Esophagus muscularis mucosa (tissue), 4 donors: Measurements from ENCODE around the gene SMAP1. TPM values are rescaled to one million over a fixed set of nuclear protein-coding genes. Genes with fewer than 3 reads are reported as not detected.

Source experiments
- DNase-seq: peaks from one replicate; pipeline ENCODE4 v3.0.0-alpha.2; 2017; ENCODE audit errors: extremely low spot score
- H3K27ac ChIP-seq, 4 donors: fragments of 200-600 bp; sonication (generic); replicated peaks in 1 of 4; 1 replicate in 3 of 4; 2 replicates in 1 of 4; pipeline ENCODE4 v1.5.1; 2016 to 2019; ENCODE audit warnings: mild to moderate bottlenecking in 1 of 4
- H3K27me3 ChIP-seq, 4 donors: fragments of 200-600 bp; sonication (generic); one replicate each; pipeline versions ENCODE4 v1.5.1 to v1.6.0; 2016 to 2019
- H3K36me3 ChIP-seq, 4 donors: fragments of 200-600 bp; sonication (generic); one replicate each; pipeline ENCODE4 v1.5.1; 2016 to 2019
- H3K4me1 ChIP-seq, 4 donors: fragments of 200-600 bp; sonication (generic); one replicate each; pipeline ENCODE4 v1.5.1; 2016 to 2019
- H3K4me3 ChIP-seq, 4 donors: fragments of 200-600 bp; sonication (generic); 1 replicate in 2 of 4; 2 replicates in 2 of 4; pipeline ENCODE4 v1.5.1; 2016 to 2019; ENCODE audit warnings: mild to moderate bottlenecking in 4 of 4, moderate library complexity in 1 of 4
- H3K9me3 ChIP-seq, 4 donors: fragments of 200-600 bp; sonication (generic); 1 replicate in 3 of 4; 2 replicates in 1 of 4; pipeline ENCODE4 v1.5.1; 2016 to 2019
- CTCF ChIP-seq, 3 experiments: fragments of 200-600 bp in 2 of 3; fragments of 450-650 bp in 1 of 3; sonication (generic) in 2 of 3; IDR thresholded peaks; one replicate each; pipeline ENCODE4 v1.5.1; 2017 to 2019; ENCODE audit warnings: antibody characterized with exemption in 3 of 3, mild to moderate bottlenecking in 2 of 3, moderate library complexity in 1 of 3
- EP300 ChIP-seq: sonication (generic); formaldehyde crosslinking; IDR thresholded peaks from one replicate; pipeline ENCODE4 v1.6.1; 2017; ENCODE audit warnings: antibody characterized with exemption
- POLR2A ChIP-seq: fragments of 450-650 bp; IDR thresholded peaks from one replicate; pipeline ENCODE4 v1.6.1; 2017; ENCODE audit warnings: antibody characterized with exemption, moderate library complexity, mild to moderate bottlenecking, low read depth
- POLR2AphosphoS5 ChIP-seq, 2 donors: sonication (generic); formaldehyde crosslinking; IDR thresholded peaks; one replicate each; pipeline ENCODE4 v1.6.1; 2017; ENCODE audit warnings: antibody characterized with exemption in 2 of 2
- WGBS: methylation state at CpG from one replicate; pipeline ENCODE4 v1.1.5; 2018; 5-methylcytosine and 5-hydroxymethylcytosine counted together
- intact Hi-C: fragments of 100-400 bp; cut with DNase I; formaldehyde crosslinking; loops from one replicate; pipeline ENCODE4 v1.15.1; 2023
- total RNA-seq, 4 donors: library from RNA; depleted of rRNA; stranded (reverse); fragments of >200 nt; gene quantifications; one replicate each; pipeline versions ENCODE4 v1.1.0 to v1.2.1, GENCODE V29; 2016

The SMAP1 gene
- total RNA-seq, 4 donors from 2014 or later, result 23.7 to 33.1 (median 29.5) TPM

- intact Hi-C loops, result no loop called here
- DNase-seq, result no peak
- TF ChIP-seq POLR2AphosphoS5 (IDR thresholded peaks at IDR 0.05) (no peak), CTCF (IDR thresholded peaks at IDR 0.05) (no peak), EP300 (no peak), POLR2A (no peak)
- Histone ChIP-seq H3K27me3 (no peaks in the 10 kb centered on the region), H3K9me3 (no peaks in the 10 kb centered on the region), H3K36me3 (peaks cover 0 to 4% (median 0%) of the 10 kb centered on the region in 4 donors), H3K27ac (no peak overlapping the region), H3K4me3 (no peak overlapping the region), H3K4me1 (no peaks in the 10 kb centered on the region)
- 91% methylated on average over 7 of the region's 7 CpGs for WGBS
These were observed 171.9 kb downstream of the SMAP1 start for GRCh38 chr6:70839286-70840266.

- Histone ChIP-seq H3K9me3 (no peaks in the 10 kb centered on the region), H3K4me3 (no peak overlapping the region), H3K27me3 (no peaks in the 10 kb centered on the region), H3K4me1 (peaks cover 0 to 3% (median 0%) of the 10 kb centered on the region in 4 donors), H3K36me3 (peaks cover 0 to 4% (median 0%) of the 10 kb centered on the region in 4 donors), H3K27ac (no peak overlapping the region)
- TF ChIP-seq CTCF (IDR thresholded peaks at IDR 0.05), result no peak
- TF ChIP-seq EP300, result no peak
- no peak for TF ChIP-seq POLR2AphosphoS5 (IDR thresholded peaks at IDR 0.05)
- TF ChIP-seq POLR2A, result no peak
- DNase-seq, result no peak
- 95% methylated on average over 7 of the region's 8 CpGs for WGBS
- intact Hi-C loops, result no loop called here
These were observed 173.4 kb downstream of the SMAP1 start for GRCh38 chr6:70841112-70841511.

GRCh38 chr6:70842541-70842940 lies 174.9 kb downstream of the SMAP1 start:
- intact Hi-C loops, result no loop called here
- Histone ChIP-seq H3K36me3 (no peaks in the 10 kb centered on the region), H3K9me3 (no peaks in the 10 kb centered on the region), H3K4me1 (peaks cover 0 to 3% (median 0%) of the 10 kb centered on the region in 4 donors), H3K27me3 (no peaks in the 10 kb centered on the region), H3K4me3 (no peak overlapping the region), H3K27ac (no peak overlapping the region)
- DNase-seq, result no peak
- WGBS, result 88% methylated on average over 8 of the region's 8 CpGs
- no peak for TF ChIP-seq POLR2AphosphoS5 (IDR thresholded peaks at IDR 0.05)
- TF ChIP-seq POLR2A, result no peak
- TF ChIP-seq CTCF (IDR thresholded peaks at IDR 0.05), result no peak
- TF ChIP-seq EP300, result no peak

GRCh38 chr6:70843328-70843918 lies 175.7 kb downstream of the SMAP1 start:
- Histone ChIP-seq H3K4me3 (no peak overlapping the region), H3K27ac (no peak overlapping the region), H3K36me3 (no peaks in the 10 kb centered on the region), H3K27me3 (no peaks in the 10 kb centered on the region), H3K4me1 (peaks cover 0 to 3% (median 0%) of the 10 kb centered on the region in 4 donors), H3K9me3 (no peaks in the 10 kb centered on the region)
- intact Hi-C loops, result no loop called here
- no peak for TF ChIP-seq POLR2AphosphoS5 (IDR thresholded peaks at IDR 0.05)
- no peak for TF ChIP-seq POLR2A
- no peak for TF ChIP-seq EP300
- TF ChIP-seq CTCF (IDR thresholded peaks at IDR 0.05), result no peak
- WGBS, result 92% methylated on average over 4 of the region's 4 CpGs
- DNase-seq, result no peak
